ENCODE measurements around the gene EML6. TPM values are rescaled to one million over a fixed set of nuclear protein-coding genes. Genes with fewer than 3 reads are reported as not detected.
A peak's percentile ranks its signal among the peaks of the same experiment; 100 is the strongest.

Gene EML6
- total RNA-seq, 4 donors from 2014 or later = 2.7 to 42.5 (median 11.9) TPM

- DNase-seq = no peak
Measured at GRCh38 chr2:54724560-54725342, 1.3 kb downstream of the EML6 start.

GRCh38 chr2:54725343-54726099 is 2.1 kb downstream of the EML6 start:
- DNase-seq (no peak), ATAC-seq (no peak)
- no peaks in the 10 kb centered on the region for H3K27me3 ChIP-seq
- peaks cover 7 to 11% of the 10 kb centered on the region in 2 donors for H3K4me1 ChIP-seq
- in situ Hi-C loops (cut with MboI; ENCODE audit: low sequenced_read_pairs in 4 of 4) = no loop called here
- intact Hi-C loops (cut with DNase I; ENCODE audit: low total_unique reads) = loop anchor here (10.0 kb wide), 1 partner anchor 961 kb away; the partner anchor contains the start of gene CHAC2
- H3K9me3 ChIP-seq = no peaks in the 10 kb centered on the region
- no peak overlapping the region for H3K27ac ChIP-seq
- no peaks in the 10 kb centered on the region for H3K36me3 ChIP-seq
- TF ChIP-seq POLR2A (IDR thresholded peaks at IDR 0.05) (no peak), CTCF (IDR thresholded peaks at IDR 0.05 in 4 of 5, conservative IDR thresholded peaks at IDR 0.05 in 1 of 5) (no peak)
- peak overlapping the region; percentile 60 to 88 (median 76) for H3K4me3 ChIP-seq

More at GRCh38 chr2:54724560-54725342, 1.3 kb downstream of the EML6 start:
- intact Hi-C loops (cut with DNase I; ENCODE audit: low total_unique reads) (loop anchor here (5.0 to 10.0 kb wide), 4 partner anchors 113 to 960 kb away; partner anchors contain the start of genes ACYP2 and CHAC2), in situ Hi-C loops (cut with MboI; ENCODE audit: low sequenced_read_pairs in 4 of 4) (loop anchor here in 3 of 4 donors (25.0 kb wide), 4 partner anchors 288 to 612 kb away; partner anchors contain the start of gene ACYP2 (in 1 of the 3))
- no peak for ATAC-seq
- H3K4me1 ChIP-seq = peaks cover 7 to 11% of the 10 kb centered on the region in 2 donors
- peak overlapping the region; percentile 60 to 88 (median 76) for H3K4me3 ChIP-seq
- TF ChIP-seq CTCF (IDR thresholded peaks at IDR 0.05 in 4 of 5, conservative IDR thresholded peaks at IDR 0.05 in 1 of 5) (no peak), POLR2A (IDR thresholded peaks at IDR 0.05) (no peak)
- H3K27me3 ChIP-seq = no peaks in the 10 kb centered on the region
- H3K27ac ChIP-seq = no peak overlapping the region
- H3K9me3 ChIP-seq = no peaks in the 10 kb centered on the region
- no peaks in the 10 kb centered on the region for H3K36me3 ChIP-seq

DNA sequence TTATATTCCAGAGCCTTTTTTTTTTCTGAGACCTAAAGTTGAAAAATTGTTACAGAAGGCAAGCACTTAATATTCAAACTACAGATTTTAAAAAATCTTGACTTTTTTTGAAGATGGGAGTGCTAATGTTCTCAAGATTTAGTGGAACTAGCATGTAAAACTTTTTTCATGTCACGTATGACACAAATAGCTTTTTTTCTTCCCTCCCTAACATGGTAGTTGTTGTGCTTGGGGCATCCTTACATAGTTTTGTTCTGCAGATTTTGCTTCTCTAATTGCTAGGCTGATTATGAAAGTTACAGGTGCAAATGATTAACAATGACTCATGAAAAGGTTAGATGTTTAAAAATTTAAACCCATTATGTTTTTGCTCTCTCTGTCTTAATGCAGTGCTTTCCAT is 3.0 kb downstream of the EML6 start:
- Histone ChIP-seq H3K27me3 (no peaks in the 10 kb centered on the region), H3K36me3 (no peaks in the 10 kb centered on the region), H3K9me3 (no peaks in the 10 kb centered on the region), H3K27ac (no peak overlapping the region), H3K4me3 (no peak overlapping the region), H3K4me1 (peaks cover 7 to 11% of the 10 kb centered on the region in 2 donors)
- ATAC-seq (no peak), DNase-seq (no peak)
- TF ChIP-seq POLR2A (IDR thresholded peaks at IDR 0.05) (no peak), CTCF (IDR thresholded peaks at IDR 0.05 in 4 of 5, conservative IDR thresholded peaks at IDR 0.05 in 1 of 5) (no peak)
- in situ Hi-C loops (cut with MboI; ENCODE audit: low sequenced_read_pairs in 4 of 4) (no loop called here), intact Hi-C loops (cut with DNase I; ENCODE audit: low total_unique reads) (loop anchor here (10.0 kb wide), 1 partner anchor 962 kb away; the partner anchor contains the start of gene CHAC2)

- peaks cover 7 to 11% of the 10 kb centered on the region in 2 donors for H3K4me1 ChIP-seq
- intact Hi-C loops (cut with DNase I; ENCODE audit: low total_unique reads) (loop anchor here (10.0 kb wide), 1 partner anchor 962 kb away; the partner anchor contains the start of gene CHAC2), in situ Hi-C loops (cut with MboI; ENCODE audit: low sequenced_read_pairs in 4 of 4) (no loop called here)
- no peaks in the 10 kb centered on the region for H3K27me3 ChIP-seq
- ATAC-seq = no peak
- TF ChIP-seq CTCF (IDR thresholded peaks at IDR 0.05 in 4 of 5, conservative IDR thresholded peaks at IDR 0.05 in 1 of 5) = no peak
- TF ChIP-seq POLR2A (IDR thresholded peaks at IDR 0.05) = no peak
- no peak overlapping the region for H3K4me3 ChIP-seq
- no peaks in the 10 kb centered on the region for H3K36me3 ChIP-seq
- H3K9me3 ChIP-seq = no peaks in the 10 kb centered on the region
- H3K27ac ChIP-seq = no peak overlapping the region
- no peak for DNase-seq
Measured at GRCh38 chr2:54726940-54727339, 3.5 kb downstream of the EML6 start.

Data from gastrocnemius medialis (tissue), 4 donors.